HG02852 (cell line): Measurements from ENCODE around the gene RAN.
"Not testable (repeated sequence)": the region's sequence is repeated elsewhere in the genome, so short reads cannot be mapped to it uniquely, and the experiment has no call there.

Source experiments
- ATAC-seq: cut with Tn5 transposase; IDR thresholded peaks from one replicate; pipeline ENCODE4 v1.9.1; 2021; ENCODE audit warnings: mild to moderate bottlenecking, moderate library complexity; ENCODE audit not compliant: unreplicated experiment

The RAN gene

DNA sequence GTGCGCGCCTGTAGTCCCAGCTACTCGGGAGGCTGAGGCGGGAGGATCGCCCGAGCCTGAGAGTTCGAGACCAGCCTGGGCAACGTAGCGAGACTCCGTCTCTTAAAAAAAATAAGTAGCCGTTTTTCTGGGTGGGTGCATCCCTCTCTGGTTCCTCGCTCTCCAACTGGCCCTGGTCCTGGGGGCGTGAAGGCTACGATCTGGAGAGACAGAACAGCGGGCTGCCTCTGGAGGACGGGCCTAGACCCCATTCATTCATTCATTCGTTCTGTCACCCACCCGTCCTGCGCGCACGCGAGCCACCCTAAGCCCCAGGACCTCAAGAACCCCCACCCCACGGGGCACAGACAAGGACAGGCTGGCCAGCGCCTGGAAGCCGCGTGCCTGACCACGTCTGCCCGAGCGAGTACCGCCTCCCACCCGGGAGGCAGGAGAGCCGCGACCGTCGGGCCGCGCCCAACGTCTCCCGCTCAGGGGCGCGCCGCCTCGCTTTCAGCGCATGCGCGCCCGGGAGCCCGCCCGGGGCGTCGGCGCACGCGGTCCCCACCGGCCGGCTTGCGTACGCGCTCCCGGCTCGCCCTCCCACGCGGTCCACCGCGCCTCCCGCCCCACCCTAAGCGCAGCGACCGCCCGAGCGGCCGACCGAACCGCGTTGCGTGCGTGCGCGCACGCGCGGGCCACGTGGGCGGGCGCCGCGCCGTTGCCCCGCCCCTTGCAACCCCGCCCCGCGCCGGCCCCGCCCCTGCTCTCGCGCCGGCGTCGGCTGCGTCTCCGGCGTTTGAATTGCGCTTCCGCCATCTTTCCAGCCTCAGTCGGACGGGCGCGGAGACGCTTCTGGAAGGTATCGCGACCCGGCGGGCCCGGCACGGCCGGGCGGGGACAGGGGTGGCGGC, at the start of gene RAN:
Gene RAN (plus strand): TSS at position 781 of the 893 bp plus-strand sequence. CDS start 528 bp downstream, outside the sequence.
- peak; percentile 53 for ATAC-seq

DNA sequence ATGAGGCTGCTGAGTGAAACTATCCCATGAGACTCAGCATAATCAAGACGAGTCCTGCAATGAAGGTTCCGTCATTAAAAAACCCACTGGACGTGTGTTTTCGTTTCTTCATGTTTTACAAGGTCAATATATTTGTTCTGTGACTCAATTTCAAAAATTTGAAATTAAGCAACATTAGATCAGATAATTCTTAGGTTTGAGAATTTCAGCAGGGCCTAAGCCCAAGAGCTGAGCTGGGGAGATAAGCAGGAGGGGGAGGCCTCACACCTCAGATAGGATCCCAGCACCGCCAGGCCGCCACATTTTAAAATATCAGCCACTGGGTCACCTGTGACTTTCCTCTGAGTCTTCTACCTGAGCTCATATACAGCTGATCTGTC, 46.1 kb upstream of the RAN start:
- ATAC-seq = no peak

DNA sequence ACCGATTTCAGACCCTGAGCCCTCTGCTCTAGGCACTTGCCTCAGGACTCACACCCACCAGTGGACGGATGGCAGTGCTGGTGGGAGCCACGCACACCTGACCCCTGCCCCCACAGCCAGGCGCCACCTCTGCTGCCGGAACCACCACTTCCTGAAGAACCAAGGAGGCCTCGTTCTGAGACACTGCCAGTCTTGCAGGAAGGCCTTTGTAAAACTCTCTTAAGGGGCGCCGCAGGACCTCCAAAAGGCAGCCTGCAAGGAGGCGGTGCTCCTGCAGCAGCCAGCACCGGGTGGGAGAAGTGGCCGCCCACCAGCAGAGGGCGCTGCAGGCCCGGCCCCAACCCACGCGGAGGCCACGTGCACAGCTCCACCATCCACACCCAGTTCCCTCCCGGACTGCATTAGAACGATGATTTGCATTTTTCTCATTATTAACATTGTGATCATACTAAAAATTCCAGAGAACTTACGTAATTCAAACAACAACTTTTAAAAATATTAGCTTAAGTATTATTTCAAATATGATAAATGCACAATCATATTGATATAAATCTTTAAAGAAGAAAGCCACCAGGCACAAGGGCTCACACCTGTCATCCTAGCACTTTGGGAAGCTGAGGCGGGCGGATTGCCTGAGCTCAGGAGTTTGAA, 45.6 kb upstream of the RAN start:
- ATAC-seq = no peak

DNA sequence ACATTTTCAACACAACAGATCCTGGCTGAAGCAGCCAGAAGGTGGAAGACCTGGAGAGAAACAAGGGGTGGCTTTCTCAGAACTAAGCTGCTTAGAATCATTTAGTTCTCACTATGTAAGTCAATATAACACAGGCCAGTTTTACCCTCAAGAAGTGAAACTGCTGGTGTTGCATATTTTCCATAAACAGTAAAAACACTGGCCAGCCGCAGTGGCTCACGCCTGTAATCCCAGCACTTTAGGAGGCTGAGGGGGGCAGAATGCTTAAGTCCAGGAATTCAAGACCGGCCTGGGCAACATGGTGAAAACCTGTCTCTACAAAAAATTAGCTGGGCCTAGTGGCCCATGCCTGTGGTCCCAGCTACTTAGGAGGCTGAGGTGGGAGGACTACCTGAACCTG, 44.4 kb upstream of the RAN start:
- no peak for ATAC-seq

DNA sequence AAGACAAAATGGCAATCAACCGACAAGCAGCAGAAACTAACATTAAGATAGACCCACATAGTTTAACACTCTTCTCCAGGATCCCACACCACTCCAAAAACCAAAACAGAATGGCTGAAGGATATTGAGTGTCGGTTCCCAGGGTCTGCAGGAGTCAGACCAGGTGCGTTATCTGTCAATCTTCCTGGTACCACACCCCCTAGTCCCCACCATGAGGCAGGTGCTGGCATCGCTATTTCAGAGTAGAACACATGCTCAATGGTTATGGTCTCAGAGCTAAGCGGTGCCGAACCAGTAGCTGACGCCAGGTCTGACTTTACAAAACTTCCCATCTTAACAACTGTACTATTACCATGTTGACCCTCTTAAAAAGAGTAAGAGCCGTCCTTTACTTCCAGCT, 43.0 kb upstream of the RAN start:
- ATAC-seq = no peak

DNA sequence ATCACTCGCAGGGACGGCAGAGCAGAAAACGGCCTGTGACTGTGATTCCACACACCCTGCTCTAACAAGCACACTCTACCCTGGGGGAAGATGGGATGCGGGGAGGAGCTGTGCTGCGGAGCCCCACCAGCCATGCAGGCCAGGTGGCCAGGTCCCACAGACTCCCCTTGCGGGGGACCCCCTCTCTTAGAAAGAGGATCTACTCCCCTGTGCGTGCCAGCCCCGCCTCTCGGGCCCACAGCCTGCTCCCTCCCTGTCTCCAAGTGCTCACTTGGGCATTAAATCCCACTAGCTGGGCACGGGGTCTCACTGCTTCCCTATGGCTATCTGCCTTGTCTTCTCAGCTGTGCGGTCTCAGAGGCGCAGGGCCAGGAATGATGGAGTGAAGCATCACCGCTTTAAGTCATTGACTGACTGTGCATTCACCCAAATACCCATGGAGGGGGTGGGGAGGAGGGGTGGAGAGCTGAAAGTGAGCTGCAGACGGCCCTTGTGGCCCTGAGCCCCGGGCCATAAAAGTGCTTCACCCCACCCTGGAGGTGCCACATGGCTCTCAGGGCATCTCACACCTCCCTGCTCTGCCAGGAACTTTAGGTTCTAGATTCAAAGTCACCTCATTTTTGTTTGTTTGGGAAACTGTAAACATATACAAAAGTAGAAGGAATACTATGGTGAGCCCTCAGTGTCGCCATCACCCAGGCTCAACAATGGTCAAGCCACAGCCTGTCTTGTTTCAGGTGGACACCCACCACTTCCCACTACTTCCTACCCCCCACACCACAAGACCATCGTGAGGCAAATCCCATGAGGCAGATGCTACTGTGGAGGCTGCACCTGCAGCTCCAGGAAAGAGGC, 42.2 kb upstream of the RAN start:
- ATAC-seq = no peak

DNA sequence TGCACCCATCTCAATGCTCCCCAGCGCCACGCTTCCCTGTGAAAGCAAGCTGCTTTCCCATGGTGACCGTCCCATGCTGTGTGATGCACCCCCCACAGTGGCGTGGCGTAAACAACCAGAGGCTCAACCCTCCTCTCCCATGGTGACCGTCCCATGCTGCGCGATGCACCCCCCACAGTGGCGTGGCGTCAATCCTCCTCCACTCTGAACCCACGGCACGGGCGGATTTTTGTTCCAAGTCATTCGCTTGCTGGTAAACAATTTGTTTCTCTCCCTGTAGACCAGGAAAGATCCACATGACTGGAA, 41.7 kb upstream of the RAN start:
- no peak for ATAC-seq

DNA sequence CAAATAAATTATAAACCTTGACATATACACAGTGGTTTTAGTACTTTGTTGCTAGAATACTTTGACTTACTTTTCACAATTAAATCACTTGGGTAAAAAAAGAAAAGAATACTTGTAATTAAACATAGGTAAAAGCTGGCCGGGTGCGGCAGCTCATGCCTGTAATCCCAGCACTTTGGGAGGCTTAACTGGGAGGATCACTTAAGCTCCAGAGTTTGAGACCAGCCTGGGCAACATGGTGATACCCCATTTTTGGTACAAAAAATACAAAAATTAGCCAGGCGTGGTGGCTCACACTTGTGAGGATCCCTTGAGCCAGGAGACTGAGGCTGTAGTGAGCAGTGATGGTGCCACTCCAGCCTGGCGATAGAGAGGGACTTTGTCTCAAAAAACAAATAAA, 40.6 kb upstream of the RAN start:
- ATAC-seq = no peak

DNA sequence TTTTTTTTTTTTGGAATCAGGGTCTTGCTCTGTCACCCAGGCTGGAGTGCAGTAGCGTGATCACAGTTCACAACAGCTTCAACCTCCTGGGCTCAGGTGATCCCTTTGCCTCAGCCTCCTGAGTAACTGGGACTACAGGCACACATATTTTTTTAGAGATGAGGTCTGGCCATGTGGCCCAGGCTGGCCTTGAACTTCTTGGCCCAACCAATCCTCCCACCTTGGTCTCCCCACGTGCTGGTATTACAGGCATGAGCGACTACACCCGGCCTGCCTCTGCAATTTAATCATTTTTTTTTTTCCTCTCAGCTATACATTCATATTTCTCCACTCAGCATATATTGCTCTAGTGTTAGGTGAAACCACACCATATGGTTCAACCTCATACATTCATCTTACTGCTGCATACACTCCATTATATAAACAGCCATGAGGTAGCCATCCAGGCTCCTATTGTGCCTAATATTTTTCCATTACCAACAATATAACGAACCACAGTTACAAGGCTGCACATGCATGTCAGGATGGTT, 39.9 kb upstream of the RAN start:
- ATAC-seq = no peak

DNA sequence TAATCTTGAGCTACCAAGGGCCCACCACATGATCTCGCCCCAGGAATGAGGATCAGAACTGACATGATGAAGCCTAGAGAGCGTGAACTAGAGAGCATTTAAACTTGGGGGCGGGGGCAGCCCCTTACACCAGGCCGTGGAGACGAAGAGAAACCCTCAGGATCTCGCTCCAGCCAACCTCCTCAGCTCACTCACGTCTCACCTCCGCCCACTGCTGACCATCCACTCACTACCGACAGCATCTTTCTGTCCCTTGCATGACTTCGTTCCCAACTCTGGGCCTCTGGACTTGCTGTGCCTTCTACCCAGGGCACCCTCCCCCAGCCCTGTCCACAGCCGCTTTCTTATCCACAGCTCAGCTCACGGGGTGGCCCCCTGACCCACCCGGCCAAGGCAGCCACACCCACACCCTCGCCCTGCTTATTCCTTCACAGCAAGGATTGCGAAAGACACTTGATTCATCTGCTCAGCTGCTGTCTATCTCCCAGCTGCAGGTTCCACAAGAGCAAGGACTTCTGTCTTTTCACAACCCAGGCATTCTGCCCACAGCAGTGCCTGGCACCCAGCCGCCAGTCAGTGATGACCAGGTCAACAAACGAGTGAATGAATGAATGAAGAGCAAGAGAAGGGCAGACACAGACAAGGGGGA, 39.2 kb upstream of the RAN start:
- ATAC-seq = no peak

DNA sequence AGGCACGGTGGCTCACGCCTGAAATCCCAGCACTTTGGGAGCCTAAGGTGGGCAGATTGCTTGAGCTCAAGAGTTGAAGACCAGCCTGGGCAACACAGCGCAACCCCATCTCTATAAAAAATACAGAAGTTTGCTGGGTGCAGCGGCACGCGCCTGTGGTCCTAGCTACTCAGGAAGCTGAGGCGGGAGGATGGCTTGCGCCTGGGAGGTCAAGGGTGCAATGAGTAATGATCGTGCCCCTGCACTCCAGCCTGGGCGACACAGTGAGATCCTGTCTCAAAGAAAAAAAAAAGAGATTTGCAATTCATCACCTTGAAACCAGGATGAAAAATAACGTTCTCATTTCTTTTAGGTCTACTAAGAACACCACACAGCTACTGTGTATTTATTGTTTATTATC, 36.9 kb upstream of the RAN start:
- no peak for ATAC-seq

DNA sequence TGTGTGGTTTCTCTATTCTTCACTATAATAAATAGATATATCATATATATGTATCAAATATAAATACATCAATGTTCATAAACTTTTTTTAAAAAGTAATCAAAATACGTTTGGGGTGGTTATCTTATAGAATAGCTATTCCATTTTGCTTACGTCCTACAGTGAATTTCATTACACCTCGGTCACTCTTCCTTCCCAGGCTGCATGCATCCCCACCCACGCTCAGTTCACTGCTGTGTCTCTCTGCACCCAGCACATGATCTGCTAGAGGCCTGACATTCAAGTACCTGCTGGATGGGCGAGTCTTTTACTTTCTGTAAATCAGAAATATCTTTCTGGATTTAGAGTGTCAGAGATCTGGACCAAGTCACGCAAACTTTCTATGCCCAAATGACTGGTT, 36.4 kb upstream of the RAN start:
- no peak for ATAC-seq

DNA sequence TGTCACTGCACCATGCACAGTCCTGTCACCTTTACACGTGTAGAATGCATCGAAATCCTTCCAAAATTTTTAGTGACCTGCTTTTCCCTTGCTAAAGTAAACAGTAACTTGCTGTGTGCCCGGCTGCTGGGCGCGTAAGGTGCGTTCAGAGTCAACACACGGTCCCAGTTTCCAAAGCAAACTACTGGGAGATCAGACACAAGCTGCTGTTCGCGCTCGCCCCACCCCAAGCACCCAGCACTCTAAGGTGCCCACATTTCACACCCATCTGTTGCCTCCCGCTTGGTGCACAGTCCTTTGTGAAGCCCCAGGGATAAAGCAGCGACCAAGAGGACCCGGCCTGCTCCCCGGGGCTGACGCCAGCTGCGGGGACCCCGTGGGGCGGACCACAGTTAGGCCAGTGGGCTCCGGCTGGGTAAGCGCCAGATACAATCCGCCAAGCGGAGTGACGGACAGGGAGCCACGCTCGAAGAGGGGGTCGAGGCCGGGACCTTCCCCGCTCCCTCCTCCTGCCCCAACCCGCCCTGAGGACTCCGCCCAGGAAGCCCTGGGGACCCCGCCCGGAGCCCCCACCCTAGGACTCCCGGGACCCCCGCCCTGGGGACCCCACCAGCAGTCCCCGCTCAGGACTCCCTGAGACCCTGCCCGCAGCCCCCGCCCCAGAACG, 33.4 kb upstream of the RAN start:
- peak; percentile 25 for ATAC-seq

DNA sequence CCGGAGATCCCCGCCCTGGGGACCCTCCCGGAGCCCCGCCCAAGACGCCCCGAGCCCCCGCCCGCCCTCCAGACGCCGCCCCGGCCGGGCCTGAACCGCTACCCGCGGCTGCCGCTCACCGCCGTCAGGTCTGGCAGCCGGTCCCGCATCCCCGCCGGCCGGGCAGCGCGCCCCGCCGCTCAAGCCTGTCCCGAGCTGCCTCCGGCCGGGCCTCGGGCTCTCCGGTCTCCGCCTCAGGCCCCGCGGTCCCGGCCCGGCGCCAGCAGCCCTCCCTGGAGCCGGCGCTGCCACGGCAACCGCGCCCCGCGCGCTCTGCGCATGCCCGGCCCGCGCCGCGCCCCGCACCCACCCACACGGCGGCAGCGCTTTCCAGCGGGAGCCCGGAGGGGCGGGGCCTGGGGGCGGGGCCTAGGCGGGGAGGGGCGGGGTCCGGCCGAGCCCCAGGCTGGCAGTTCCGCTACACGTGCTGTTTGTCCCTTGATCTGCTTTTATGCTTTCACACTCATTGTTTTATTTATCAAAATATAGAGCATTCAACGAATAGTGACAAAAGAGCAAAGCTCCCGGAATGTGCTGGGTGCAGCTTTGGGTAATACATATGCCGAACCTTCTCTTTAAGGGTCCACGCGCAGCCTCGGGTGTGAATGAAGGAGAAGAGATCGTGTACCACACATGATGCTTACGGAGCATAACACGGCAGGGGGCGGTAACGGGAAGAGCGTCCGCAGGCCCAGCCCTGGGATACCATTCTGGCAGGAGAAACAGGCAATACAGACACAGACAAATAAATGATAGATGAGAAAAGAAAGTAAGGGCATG, 32.7 kb upstream of the RAN start, which contains the start of gene STX2:
Gene STX2 (minus strand): TSS at position 300 of the 819 bp plus-strand sequence. CDS start 151 bp downstream, at position 149.
- peak; percentile 77 for ATAC-seq

DNA sequence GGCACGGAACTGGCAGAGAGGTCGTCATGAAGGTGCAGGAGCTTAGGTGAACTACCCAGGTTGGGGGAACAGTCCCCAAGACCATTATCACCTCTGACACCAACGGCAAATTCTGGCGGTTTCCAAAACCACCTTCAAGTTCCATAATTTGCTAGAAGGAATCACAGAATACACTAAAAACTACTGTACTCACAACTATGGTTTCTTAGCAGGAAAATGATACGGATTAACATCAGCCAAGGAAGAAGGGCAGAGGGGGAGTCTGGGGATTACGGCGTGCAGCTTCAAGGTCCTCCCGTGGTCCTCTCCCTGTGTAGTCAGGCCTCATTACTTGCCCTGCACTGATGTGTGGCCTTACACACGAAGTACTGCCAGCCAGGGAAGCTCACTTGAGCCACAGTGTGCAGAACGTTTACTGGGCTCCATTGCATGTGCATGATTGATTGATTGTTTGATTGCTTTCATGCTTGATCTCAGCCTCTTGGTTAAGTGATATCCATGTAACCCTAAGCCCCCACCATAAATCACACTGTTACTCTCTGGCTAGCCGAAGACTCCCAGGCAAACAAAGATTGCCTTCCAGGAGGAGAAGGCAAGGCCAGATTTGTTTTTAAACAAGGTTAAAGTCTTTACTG, 32.0 kb upstream of the RAN start:
- no peak for ATAC-seq

DNA sequence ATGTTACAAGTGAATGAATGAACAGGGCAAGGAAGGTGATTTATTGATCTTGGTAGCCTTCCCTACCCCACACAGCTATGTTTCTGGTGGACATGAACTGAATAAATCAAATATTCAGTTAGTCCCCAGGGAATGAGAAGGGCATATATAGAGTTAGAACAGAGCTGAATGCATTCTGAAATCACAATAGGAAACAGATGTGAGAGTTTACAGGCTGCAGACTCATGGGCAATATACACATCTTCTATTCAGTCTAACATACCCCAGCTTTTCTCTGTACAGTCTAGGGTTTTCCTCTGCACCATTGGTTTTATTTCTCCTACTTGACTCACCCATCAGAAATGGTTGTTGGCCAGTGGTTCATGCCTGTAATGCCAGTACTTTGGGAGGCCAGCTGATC, 25.5 kb upstream of the RAN start:
- no peak for ATAC-seq

DNA sequence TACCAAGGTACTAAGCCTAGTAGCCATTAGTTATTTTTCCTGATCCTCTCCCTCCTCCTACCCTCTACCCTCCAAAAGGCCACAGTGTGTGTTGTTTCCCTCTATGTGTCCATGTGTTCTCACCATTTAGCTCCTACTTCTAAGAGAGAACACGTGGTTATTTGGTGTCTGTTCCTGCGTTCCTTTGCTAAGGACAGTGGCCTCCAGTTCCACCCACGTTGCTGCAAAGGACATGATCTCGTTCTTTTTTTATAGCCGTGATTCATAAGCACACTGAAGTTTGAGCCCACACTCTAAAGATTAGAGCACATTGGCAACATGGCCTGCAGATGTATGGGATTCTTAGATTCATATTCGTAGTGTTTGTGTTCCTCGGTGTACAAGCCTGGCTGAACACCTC, 24.8 kb upstream of the RAN start:
- ATAC-seq = no peak

DNA sequence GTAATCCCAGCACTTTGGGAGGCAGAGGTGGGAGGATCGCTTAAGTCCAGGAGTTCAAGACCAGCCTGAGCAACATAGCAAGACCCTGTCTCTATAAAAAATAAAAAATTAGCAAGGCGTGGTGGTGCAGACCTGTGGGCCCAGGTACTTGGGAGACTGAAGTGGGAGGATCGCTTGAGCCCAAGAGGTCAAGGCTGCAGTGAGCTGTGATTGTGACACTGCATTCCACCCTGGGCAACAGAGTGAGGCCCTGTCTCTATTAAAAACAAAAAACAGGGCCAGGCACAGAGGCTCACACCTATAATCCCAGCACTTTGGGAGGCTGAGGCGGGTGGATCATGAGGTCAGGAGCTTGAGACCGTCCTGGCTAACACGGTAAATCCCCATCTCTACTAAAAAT, 23.8 kb upstream of the RAN start:
- ATAC-seq = not testable (repeated sequence)

DNA sequence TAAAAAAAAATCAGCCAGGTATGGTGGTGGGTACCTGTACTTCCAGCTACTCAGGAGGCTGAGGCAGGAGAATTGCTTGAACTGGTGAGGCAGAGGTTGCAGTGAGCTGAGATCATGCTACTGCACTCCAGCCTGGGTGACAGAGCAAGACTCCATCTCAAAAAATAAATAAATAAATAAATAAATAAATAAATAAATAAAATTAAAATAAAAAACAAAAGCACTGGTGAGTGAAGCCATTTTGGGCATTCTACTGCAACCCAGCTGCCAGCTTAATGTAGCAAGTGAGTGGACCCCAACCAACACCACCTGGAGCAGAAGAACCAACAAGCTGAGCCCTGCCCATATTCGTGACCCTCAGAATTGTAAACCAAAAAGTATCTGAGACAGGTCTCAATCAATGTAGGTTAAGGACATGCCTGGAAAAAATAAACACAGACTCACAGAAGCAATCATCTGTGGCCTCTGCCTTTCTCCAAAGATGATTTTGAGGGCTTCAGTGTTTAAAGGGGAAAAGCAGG, 23.0 kb upstream of the RAN start:
- ATAC-seq = not testable (repeated sequence)
